OCI-LY1 (cell line): ENCODE results near the gene GCNA.

Experiments
- H2AFZ ChIP-seq: fragments of 200-600 bp; sonication (generic), shearing (Covaris generic); 2 replicates; pipeline ENCODE4 v1.6.0; 2014; ENCODE audit warnings: antibody characterized with exemption, mild to moderate bottlenecking, low read length
- H3F3A ChIP-seq: fragments of 200-600 bp; sonication (generic), shearing (Covaris generic); 2 replicates; pipeline ENCODE4 v1.6.0; 2014; ENCODE audit warnings: mild to moderate bottlenecking, antibody characterized with exemption, low read length, moderate library complexity; ENCODE audit not compliant: insufficient read depth
- H3K27ac ChIP-seq: fragments of 200-600 bp; sonication (generic); 2 replicates; pipeline ENCODE4 v1.5.1; 2014; ENCODE audit warnings: low read length, mixed run types, mild to moderate bottlenecking, low read depth; ENCODE audit not compliant: poor library complexity, severe bottlenecking
- H3K27me3 ChIP-seq: fragments of 200-600 bp; sonication (generic); 2 replicates; pipeline ENCODE4 v1.6.0; 2014; ENCODE audit warnings: antibody characterized with exemption, mild to moderate bottlenecking, low read length, moderate library complexity; ENCODE audit not compliant: insufficient read depth
- H3K36me3 ChIP-seq: fragments of 200-600 bp; sonication (generic); 2 replicates; pipeline ENCODE4 v1.6.1; 2014; ENCODE audit warnings: mild to moderate bottlenecking, antibody characterized with exemption, low read length, moderate library complexity, mixed read lengths; ENCODE audit not compliant: insufficient read depth
- H3K4me1 ChIP-seq: fragments of 200-600 bp; sonication (generic); 2 replicates; pipeline ENCODE4 v1.5.1; 2014; ENCODE audit warnings: mild to moderate bottlenecking, low read length, moderate library complexity; ENCODE audit not compliant: insufficient read depth, severe bottlenecking
- H3K4me2 ChIP-seq: fragments of 200-600 bp; sonication (generic), shearing (Covaris generic); 2 replicates; pipeline ENCODE4 v1.6.1; 2014; ENCODE audit warnings: low read length
- H3K4me3 ChIP-seq: fragments of 200-600 bp; sonication (generic); 2 replicates; pipeline ENCODE4 v1.5.1; 2014; ENCODE audit warnings: low read length, low read depth, mild to moderate bottlenecking, mixed read lengths; ENCODE audit not compliant: poor library complexity, severe bottlenecking
- H3K79me2 ChIP-seq: fragments of 200-600 bp; shearing (Covaris generic); 2 replicates; pipeline ENCODE4 v1.6.1; 2016; ENCODE audit warnings: mixed run types, low read length, mixed read lengths; ENCODE audit not compliant: insufficient read depth
- H3K9ac ChIP-seq: fragments of 200-600 bp; sonication (generic), shearing (Covaris generic); 2 replicates; pipeline ENCODE4 v1.6.1; 2014; ENCODE audit warnings: mild to moderate bottlenecking, low read length, mixed read lengths
- H3K9me2 ChIP-seq: fragments of 200-600 bp; sonication (generic), shearing (Covaris generic); 2 replicates; pipeline ENCODE4 v1.6.1; 2014; ENCODE audit warnings: low read depth, mild to moderate bottlenecking, low read length, mixed read lengths
- H3K9me3 ChIP-seq: fragments of 200-600 bp; shearing (Covaris generic); 2 replicates; pipeline ENCODE4 v1.6.1; 2014; ENCODE audit warnings: low read length, mixed read lengths
- H4K20me1 ChIP-seq: fragments of 200-600 bp; sonication (generic), shearing (Covaris generic); 2 replicates; pipeline ENCODE4 v1.6.0; 2016; ENCODE audit warnings: mild to moderate bottlenecking, low read length; ENCODE audit not compliant: insufficient read depth
- EZH2 ChIP-seq: fragments of 200-600 bp; sonication (generic), shearing (Covaris generic); IDR thresholded peaks from 2 replicates; pipeline ENCODE4 v1.8.0; 2017; ENCODE audit warnings: borderline replicate concordance, mixed run types, mild to moderate bottlenecking, antibody characterized with exemption, low read length, moderate library complexity, mixed read lengths
- TF ChIP-seq, protein P1 (sequence below): fragments of 200-600 bp; sonication (generic), shearing (Covaris generic); IDR thresholded peaks from 2 replicates; pipeline ENCODE4 v1.5.1; 2017; ENCODE audit warnings: mild to moderate bottlenecking, antibody characterized with exemption, low read length, moderate library complexity, mixed read lengths

GCNA gene

DNA sequence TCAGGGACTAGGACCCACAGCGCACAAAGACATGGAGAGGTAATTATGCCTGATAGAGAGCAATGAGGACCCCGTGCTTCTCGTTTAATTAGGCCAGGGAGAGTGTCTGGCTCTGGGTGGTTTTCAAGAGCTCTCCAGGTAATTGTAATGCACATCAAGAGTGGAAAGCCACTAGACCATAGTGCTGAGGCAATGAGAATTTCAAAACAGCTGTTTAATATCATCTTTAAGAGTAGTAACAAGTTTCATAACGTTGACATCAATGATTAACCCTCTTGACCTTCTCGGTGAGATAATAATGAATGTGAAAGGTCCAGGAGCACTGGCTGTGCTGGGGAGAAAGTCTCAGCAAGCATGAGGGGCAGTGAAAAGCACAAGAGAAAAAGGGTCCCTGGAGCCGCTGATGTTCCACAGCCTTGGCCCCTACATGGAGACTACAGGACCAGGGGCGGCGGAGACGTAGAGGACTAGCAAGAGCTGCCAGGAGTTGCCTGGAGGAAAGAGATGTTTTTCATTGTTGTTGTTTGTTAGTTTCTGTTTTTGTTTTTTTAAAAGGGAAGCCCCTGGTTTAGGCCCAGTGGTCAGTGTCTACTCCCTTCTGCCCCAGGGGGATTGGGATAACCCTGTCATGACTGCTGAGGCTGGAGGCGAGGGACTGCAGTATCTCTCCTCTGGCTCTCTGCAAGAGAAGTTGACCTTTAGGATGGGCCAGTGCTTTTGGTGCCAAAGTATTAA, 54.9 kb downstream of the GCNA start:
- H3K27me3 ChIP-seq, result no peaks in the 10 kb centered on the region
- no peaks in the 10 kb centered on the region for H3K36me3 ChIP-seq
- no peak overlapping the region for H2AFZ ChIP-seq
- no peak overlapping the region for H3K4me3 ChIP-seq
- H3K27ac ChIP-seq, result no peak overlapping the region
- no peaks in the 10 kb centered on the region for H3K79me2 ChIP-seq
- H3F3A ChIP-seq, result no peaks in the 10 kb centered on the region
- no peaks in the 10 kb centered on the region for H4K20me1 ChIP-seq
- TF ChIP-seq, protein P1, sequence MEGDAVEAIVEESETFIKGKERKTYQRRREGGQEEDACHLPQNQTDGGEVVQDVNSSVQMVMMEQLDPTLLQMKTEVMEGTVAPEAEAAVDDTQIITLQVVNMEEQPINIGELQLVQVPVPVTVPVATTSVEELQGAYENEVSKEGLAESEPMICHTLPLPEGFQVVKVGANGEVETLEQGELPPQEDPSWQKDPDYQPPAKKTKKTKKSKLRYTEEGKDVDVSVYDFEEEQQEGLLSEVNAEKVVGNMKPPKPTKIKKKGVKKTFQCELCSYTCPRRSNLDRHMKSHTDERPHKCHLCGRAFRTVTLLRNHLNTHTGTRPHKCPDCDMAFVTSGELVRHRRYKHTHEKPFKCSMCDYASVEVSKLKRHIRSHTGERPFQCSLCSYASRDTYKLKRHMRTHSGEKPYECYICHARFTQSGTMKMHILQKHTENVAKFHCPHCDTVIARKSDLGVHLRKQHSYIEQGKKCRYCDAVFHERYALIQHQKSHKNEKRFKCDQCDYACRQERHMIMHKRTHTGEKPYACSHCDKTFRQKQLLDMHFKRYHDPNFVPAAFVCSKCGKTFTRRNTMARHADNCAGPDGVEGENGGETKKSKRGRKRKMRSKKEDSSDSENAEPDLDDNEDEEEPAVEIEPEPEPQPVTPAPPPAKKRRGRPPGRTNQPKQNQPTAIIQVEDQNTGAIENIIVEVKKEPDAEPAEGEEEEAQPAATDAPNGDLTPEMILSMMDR, result no peak
- no peak for TF ChIP-seq EZH2
- no peak overlapping the region for H3K9ac ChIP-seq
- H3K4me1 ChIP-seq, result peaks cover 24% of the 10 kb centered on the region
- no peaks in the 10 kb centered on the region for H3K9me3 ChIP-seq
- no peaks in the 10 kb centered on the region for H3K9me2 ChIP-seq
- no peak overlapping the region for H3K4me2 ChIP-seq

DNA sequence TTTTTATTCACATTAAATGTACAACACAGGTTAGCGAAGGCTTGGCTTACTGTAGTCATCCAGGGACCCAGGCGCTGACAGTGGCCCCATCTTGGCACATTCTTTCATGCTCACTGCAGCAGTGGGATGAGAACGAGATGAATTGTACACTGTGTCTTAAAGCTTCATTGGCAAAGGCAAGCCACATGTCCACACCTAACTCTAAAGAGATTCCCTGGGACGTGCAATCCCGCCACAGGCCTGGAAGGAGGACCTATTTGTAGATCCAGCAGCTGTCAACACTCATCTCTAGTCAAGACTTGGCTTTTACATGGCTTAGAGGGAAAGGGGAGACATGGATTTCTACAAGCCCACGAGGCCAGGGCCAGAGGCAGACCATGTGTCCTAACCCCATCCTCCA, 56.1 kb downstream of the GCNA start:
- Histone ChIP-seq H3K9ac (no peak overlapping the region), H3K9me2 (no peaks in the 10 kb centered on the region), H3K9me3 (no peaks in the 10 kb centered on the region), H3K27me3 (no peaks in the 10 kb centered on the region), H4K20me1 (no peaks in the 10 kb centered on the region), H3F3A (no peaks in the 10 kb centered on the region), H3K4me3 (no peak overlapping the region), H3K36me3 (no peaks in the 10 kb centered on the region), H3K4me2 (no peak overlapping the region), H3K4me1 (peaks cover 26% of the 10 kb centered on the region), H2AFZ (no peak overlapping the region), H3K27ac (no peak overlapping the region), H3K79me2 (no peaks in the 10 kb centered on the region)
- TF ChIP-seq EZH2, result no peak
- TF ChIP-seq, protein P1, result no peak

DNA sequence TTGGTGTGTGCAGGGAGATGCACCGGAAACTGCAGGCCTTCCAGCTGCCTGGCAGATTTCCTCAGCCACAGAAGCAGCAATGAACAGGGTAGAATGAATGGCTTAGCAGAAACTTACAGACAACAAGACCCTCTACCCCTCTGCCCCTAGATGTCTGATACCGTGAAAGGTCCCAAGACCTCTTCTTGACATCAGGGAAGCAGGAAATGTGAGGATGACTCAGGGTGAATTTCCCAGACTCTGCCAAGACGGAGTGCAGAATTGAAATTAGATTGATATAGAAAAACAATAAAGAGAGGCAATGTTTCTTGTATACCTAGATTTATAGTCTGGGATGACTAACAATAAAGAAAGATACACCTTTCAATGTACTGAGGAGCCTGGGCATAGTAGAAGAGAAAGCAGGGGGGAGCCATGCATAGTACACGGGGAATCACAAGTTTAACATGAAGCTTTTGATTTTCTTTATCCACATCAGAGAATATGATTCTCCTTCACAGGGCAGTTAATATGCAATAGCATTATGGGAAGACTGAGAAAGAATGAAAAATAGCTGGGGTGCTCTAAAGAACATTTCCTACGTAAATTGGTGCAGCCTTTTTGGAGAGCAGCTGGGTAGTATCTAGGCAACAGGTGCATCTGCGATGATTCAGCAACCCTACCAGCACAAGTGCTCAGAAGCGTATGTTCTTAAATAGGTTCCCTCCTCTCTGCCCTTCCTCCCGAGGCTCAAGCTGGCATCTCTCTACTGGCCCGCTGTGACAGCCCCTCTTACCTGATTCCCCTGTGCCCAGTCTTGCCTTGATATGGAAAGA, 58.4 kb downstream of the GCNA start:
- Histone ChIP-seq H3K27me3 (no peaks in the 10 kb centered on the region), H3K27ac (no peak overlapping the region), H3K9ac (no peak overlapping the region), H3K4me3 (no peak overlapping the region), H3F3A (no peaks in the 10 kb centered on the region), H3K4me1 (peaks cover 21% of the 10 kb centered on the region), H3K36me3 (no peaks in the 10 kb centered on the region), H2AFZ (no peak overlapping the region; the same call in 1 of the 2 replicates), H4K20me1 (no peaks in the 10 kb centered on the region), H3K9me2 (no peaks in the 10 kb centered on the region), H3K9me3 (no peaks in the 10 kb centered on the region), H3K4me2 (peak overlapping the region; percentile 23), H3K79me2 (no peaks in the 10 kb centered on the region)
- TF ChIP-seq, protein P1, result no peak
- TF ChIP-seq EZH2, result no peak
